H1 (cell line): ENCODE measurements around the gene SPDYC. TPM values are rescaled to one million over a fixed set of nuclear protein-coding genes. Genes with fewer than 3 reads are reported as not detected.
A peak's percentile ranks its signal among the peaks of the same experiment; 100 is the strongest.

Source experiments
- CTCF ChIA-PET: fragments of 300-600 bp; sonication (Branson Sonifier 250); formaldehyde crosslinking; loops from one replicate; lab custom pipeline; 2021; ENCODE audit not compliant: partially characterized antibody; lab: Charles Lee
- POLR2A ChIA-PET: fragments of 300-600 bp; sonication (Branson Sonifier 250); formaldehyde crosslinking; loops from one replicate; lab custom pipeline; 2021; ENCODE audit warnings: inconsistent platforms; ENCODE audit not compliant: partially characterized antibody; lab: Charles Lee
- DNase-seq, 2 experiments: peaks; one replicate each; pipeline versions ENCODE4 v3.0.0 to v3.0.0-alpha.2; 2010 to 2022; ENCODE audit warnings: low spot score in 2 of 2, low read depth in 1 of 2, mixed read lengths in 1 of 2
- FAIRE-seq: peaks from 2 replicates; lab custom pipeline; 2011; peaks lifted over from hg19 to GRCh38; lab: Jason Lieb, UNC
- H2AFZ ChIP-seq: 2 replicates; pipeline ENCODE4 v1.8.1; 2012; ENCODE audit warnings: low read length, inconsistent platforms
- H2AK5ac ChIP-seq: 2 replicates; pipeline ENCODE4 v1.6.1; 2013; ENCODE audit warnings: low read depth, low read length
- H2BK120ac ChIP-seq: replicated peaks from 2 replicates; pipeline ENCODE3; 2013; ENCODE audit warnings: low read depth, low read length, inconsistent platforms
- H2BK12ac ChIP-seq: 2 replicates; pipeline ENCODE4 v1.6.1; 2013; ENCODE audit warnings: low read depth, low read length
- H2BK15ac ChIP-seq: 2 replicates; pipeline ENCODE4 v1.6.1; 2013; ENCODE audit warnings: low read length
- H2BK20ac ChIP-seq: 2 replicates; pipeline ENCODE4 v1.6.1; 2013; ENCODE audit warnings: low read length
- H2BK5ac ChIP-seq: 2 replicates; pipeline ENCODE4 v1.6.1; 2013; ENCODE audit warnings: low read depth, low read length
- H3K14ac ChIP-seq: 2 replicates; pipeline ENCODE4 v1.6.1; 2013; ENCODE audit warnings: inconsistent platforms; ENCODE audit not compliant: insufficient read length
- H3K18ac ChIP-seq: 2 replicates; pipeline ENCODE4 v1.6.1; 2013; ENCODE audit warnings: low read length; ENCODE audit errors: extremely low read depth
- H3K23ac ChIP-seq: 2 replicates; pipeline ENCODE4 v1.6.1; 2013; ENCODE audit warnings: inconsistent platforms; ENCODE audit not compliant: insufficient read length
- H3K23me2 ChIP-seq: 2 replicates; pipeline ENCODE4 v1.6.1; 2013; ENCODE audit warnings: low read depth, low read length
- H3K27ac ChIP-seq: 2 replicates; pipeline ENCODE4 v1.6.1; 2011; ENCODE audit warnings: low read depth, low read length, inconsistent platforms
- H3K27me3 ChIP-seq, 4 experiments: replicated peaks in 1 of 4; 1 replicate in 1 of 4; 2 replicates in 3 of 4; pipeline versions ENCODE4 v1.6.1 to v1.8.1; 2011 to 2013; ENCODE audit warnings: low read length in 3 of 4, mild to moderate bottlenecking in 3 of 4, inconsistent platforms in 2 of 4, mixed read lengths in 2 of 4, moderate library complexity in 1 of 4; ENCODE audit not compliant: control insufficient read depth in 3 of 4, insufficient read depth in 3 of 4; ENCODE audit errors: extremely low read depth in 1 of 4
- H3K36me3 ChIP-seq, 4 experiments: 2 replicates each; pipeline versions ENCODE4 v1.6.1 to v1.8.1; 2011 to 2013; ENCODE audit warnings: mild to moderate bottlenecking in 4 of 4, low read length in 3 of 4, moderate library complexity in 2 of 4, control low read depth in 1 of 4, inconsistent platforms in 1 of 4; ENCODE audit not compliant: insufficient read depth in 4 of 4, control insufficient read depth in 2 of 4
- H3K4ac ChIP-seq: replicated peaks from 2 replicates; pipeline ENCODE3; 2013; ENCODE audit warnings: low read length, low read depth, mixed read lengths, inconsistent platforms; ENCODE audit not compliant: insufficient read length
- H3K4me1 ChIP-seq, 4 experiments: replicated peaks in 1 of 4; 1 replicate in 1 of 4; 2 replicates in 3 of 4; pipeline versions ENCODE4 v1.6.1 to v1.8.1; 2011 to 2013; ENCODE audit warnings: low read length in 3 of 4, inconsistent platforms in 2 of 4, mixed read lengths in 1 of 4; ENCODE audit not compliant: insufficient read depth in 4 of 4, control insufficient read depth in 3 of 4
- H3K4me2 ChIP-seq, 2 experiments: 2 replicates each; pipeline versions ENCODE4 v1.6.1 to v1.8.1; 2011 to 2013; ENCODE audit warnings: low read depth in 2 of 2, low read length in 2 of 2, control low read depth in 1 of 2, inconsistent platforms in 1 of 2, mild to moderate bottlenecking in 1 of 2; ENCODE audit not compliant: insufficient read depth in 1 of 2
- H3K4me3 ChIP-seq, 4 experiments: fragments of 200-600, 300-600 bp in 1 of 4; sonication (generic), shearing (Covaris generic), sonication (Bioruptor Twin) in 1 of 4; 2 replicates each; pipeline versions ENCODE4 v1.5.1 to v1.8.1; 2011 to 2016; ENCODE audit warnings: low read length in 4 of 4, low read depth in 3 of 4, control low read depth in 2 of 4, inconsistent platforms in 2 of 4, mild to moderate bottlenecking in 2 of 4, mixed read lengths in 1 of 4, moderate library complexity in 1 of 4; ENCODE audit not compliant: insufficient read depth in 2 of 4; ENCODE audit errors: extremely low read depth in 1 of 4
- H3K56ac ChIP-seq: replicated peaks from 2 replicates; pipeline ENCODE3; 2013; ENCODE audit warnings: low read depth, mild to moderate bottlenecking, mixed read lengths, low read length, inconsistent platforms; ENCODE audit not compliant: insufficient read length
- H3K79me1 ChIP-seq: 2 replicates; pipeline ENCODE4 v1.6.1; 2013; ENCODE audit warnings: low read depth, low read length, control low read depth
- H3K79me2 ChIP-seq, 2 experiments: 2 replicates each; pipeline versions ENCODE4 v1.6.1 to v1.8.1; 2012 to 2013; ENCODE audit warnings: low read length in 2 of 2, mild to moderate bottlenecking in 2 of 2, inconsistent platforms in 1 of 2; ENCODE audit not compliant: insufficient read depth in 2 of 2, control insufficient read depth in 1 of 2
- H3K9ac ChIP-seq, 4 experiments: replicated peaks in 1 of 4; 1 replicate in 1 of 4; 2 replicates in 3 of 4; pipeline versions ENCODE4 v1.6.1 to v1.8.1; 2011 to 2013; ENCODE audit warnings: low read depth in 3 of 4, low read length in 3 of 4, control low read depth in 2 of 4, mild to moderate bottlenecking in 2 of 4, moderate library complexity in 2 of 4, inconsistent platforms in 1 of 4; ENCODE audit errors: extremely low read depth in 1 of 4
- H3K9me3 ChIP-seq, 2 experiments: 2 replicates each; pipeline versions ENCODE4 v1.6.1 to v1.8.1; 2012 to 2013; ENCODE audit warnings: mild to moderate bottlenecking in 2 of 2, moderate library complexity in 2 of 2, control low read depth in 1 of 2, inconsistent platforms in 1 of 2, low read depth in 1 of 2, low read length in 1 of 2, mixed read lengths in 1 of 2; ENCODE audit not compliant: insufficient read depth in 2 of 2
- H4K20me1 ChIP-seq, 2 experiments: replicated peaks in 1 of 2; 2 replicates each; pipeline versions ENCODE3 to v1.8.1; 2011 to 2013; ENCODE audit warnings: inconsistent platforms in 2 of 2, low read length in 2 of 2, mild to moderate bottlenecking in 1 of 2; ENCODE audit not compliant: insufficient read depth in 2 of 2, control insufficient read depth in 1 of 2
- H4K5ac ChIP-seq: 2 replicates; pipeline ENCODE4 v1.6.1; 2013; ENCODE audit warnings: low read length, low read depth, mixed read lengths, inconsistent platforms; ENCODE audit not compliant: insufficient read length
- H4K8ac ChIP-seq: 2 replicates; pipeline ENCODE4 v1.8.0; 2013; ENCODE audit warnings: mild to moderate bottlenecking, moderate library complexity, low read length, inconsistent platforms; ENCODE audit not compliant: insufficient read depth; ENCODE audit errors: extremely low read depth
- H4K91ac ChIP-seq: replicated peaks from 2 replicates; pipeline ENCODE3; 2013; ENCODE audit warnings: low read length, mixed read lengths, inconsistent platforms; ENCODE audit not compliant: insufficient read length
- ATF3 ChIP-seq: IDR thresholded peaks from 2 replicates; pipeline ENCODE4 v1.6.1; 2011; ENCODE audit warnings: low read depth, mild to moderate bottlenecking, low read length; ENCODE audit not compliant: insufficient read depth
- GTF2F1 ChIP-seq: IDR thresholded peaks from 2 replicates; pipeline ENCODE4 v1.6.1; 2012; ENCODE audit warnings: low read depth, low read length, improper control_type of control experiment, borderline replicate concordance
- HDAC2 ChIP-seq, 2 experiments: fragments of 300-600 bp in 1 of 2; sonication (generic) in 1 of 2; IDR thresholded peaks; 2 replicates each; pipeline ENCODE4 v1.6.1; 2011 to 2012; ENCODE audit warnings: low read depth in 2 of 2, low read length in 2 of 2, mild to moderate bottlenecking in 2 of 2, moderate library complexity in 2 of 2, borderline replicate concordance in 1 of 2, inconsistent platforms in 1 of 2
- SP1 ChIP-seq: IDR thresholded peaks from 2 replicates; pipeline ENCODE4 v1.6.1; 2011; ENCODE audit warnings: low read depth, low read length
- SP2 ChIP-seq: IDR thresholded peaks from 2 replicates; pipeline ENCODE4 v1.6.1; 2012; ENCODE audit warnings: mild to moderate bottlenecking, low read length, inconsistent platforms
- TAF1 ChIP-seq: IDR thresholded peaks from 2 replicates; pipeline ENCODE4 v1.6.1; 2011; ENCODE audit warnings: mild to moderate bottlenecking, low read depth, low read length
- TEAD4 ChIP-seq: IDR thresholded peaks from 2 replicates; pipeline ENCODE4 v1.6.1; 2012; ENCODE audit warnings: low read depth, low read length, inconsistent platforms, mixed read lengths
- WGBS, 2 experiments: shearing (Covaris generic) in 1 of 2; methylation state at CpG; one replicate each; pipeline versions ENCODE4 v1.1.6 to v1.1.7; 2013 to 2015; ENCODE audit warnings: low lambda C conversion rate in 2 of 2, mixed read lengths in 2 of 2, inconsistent platforms in 1 of 2, low coverage in 1 of 2, missing lambda C conversion rate in 1 of 2; ENCODE audit not compliant: insufficient replicate concordance in 2 of 2, insufficient coverage in 1 of 2, insufficient read length in 1 of 2; ENCODE audit errors: extremely low coverage in 1 of 2, missing lambda C conversion rate in 1 of 2; 5-methylcytosine and 5-hydroxymethylcytosine counted together
- polyA plus RNA-seq, 7 experiments: library from polyadenylated mRNA; depleted of rRNA in 3 of 7; stranded (reverse) in 5 of 7; unstranded in 2 of 7; fragments of >200 nt in 5 of 7; fragments of 200-250 nt in 2 of 7; gene quantifications; 1 replicate in 5 of 7; 2 replicates in 1 of 7; 4 replicates in 1 of 7; pipeline versions ENCODE4 v1.2.1 to v1.2.3, GENCODE V29; 2011 to 2013; ENCODE audit warnings: missing spikeins in 2 of 7, mixed read lengths in 2 of 7
- total RNA-seq: library from RNA; stranded (reverse); fragmentation: NEBNext Ultra II Directional; extraction: Animal tissue kit (Norgen Biotek cat#: 25700); gene quantifications from 2 replicates; pipeline ENCODE4 v1.2.1, GENCODE V29; 2021

The SPDYC gene
- total and polyA plus RNA-seq, 2 of the 8 experiments (the other 6 are each of a cell fraction or from before 2014, with no cell fraction given) = 0.15 TPM; not detected in 1

- no peak overlapping the region for H3K56ac ChIP-seq
- H2BK12ac ChIP-seq = no peak overlapping the region
- peaks cover 12% of the 10 kb centered on the region; the same call in 1 of the 2 replicates for H3K79me1 ChIP-seq
- H3K23me2 ChIP-seq = peaks cover 10% of the 10 kb centered on the region
- peak overlapping the region; percentile 90 for H4K91ac ChIP-seq
- no peak for DNase-seq
- POLR2A ChIA-PET = interaction anchor here (1.0 to 2.1 kb wide), 9 partner anchors 9 to 66 kb away, joined by 3 to 8 read pairs (median 6); partner anchors contain the start of genes FAU and MRPL49
- H3K9ac ChIP-seq = no peak overlapping the region; a peak in 1 of 7 replicates
- no peak overlapping the region for H4K8ac ChIP-seq
- peak overlapping the region; percentile 64; the same call in 1 of the 2 replicates for H3K18ac ChIP-seq
- no peak overlapping the region for H2BK15ac ChIP-seq
- peak overlapping the region in 1 of 4 experiments; percentile 82; a peak in 3 of 8 replicates for H3K4me3 ChIP-seq
- no peaks in the 10 kb centered on the region for H3K9me3 ChIP-seq
- peaks cover 7 to 38% (median 26%) of the 10 kb centered on the region in 4 experiments for H3K4me1 ChIP-seq
- 31% methylated on average over 2 of the region's 2 CpGs; no CpG with 5 or more reads in 1 of the 2 experiments for WGBS, 2 experiments
- TF ChIP-seq GTF2F1 (no peak), SP1 (peak; percentile 49; the same call in 1 of the 2 replicates), ATF3 (no peak), TEAD4 (no peak), TAF1 (no peak), HDAC2 (IDR thresholded peaks at IDR 0.05; ENCODE audit: borderline replicate concordance in 1 of 2, low read depth in 2 of 2, low read length in 2 of 2) (0 out of 4 replicates have a peak, but pooled peaks of 1 of the 2 experiments have one; percentile 3), SP2 (no peak)
- H3K4me2 ChIP-seq = peak overlapping the region; percentile 72 to 92
- H4K20me1 ChIP-seq = peaks cover 2 to 5% of the 10 kb centered on the region in 2 experiments
- H2BK5ac ChIP-seq = 0 out of 2 replicates have a peak overlapping the region, but pooled peaks have one; percentile 16
- peaks cover 0 to 13% of the 10 kb centered on the region in 2 experiments; a peak in 2 of 4 replicates for H3K79me2 ChIP-seq
- CTCF ChIA-PET = interaction anchor here (0.7 to 7.3 kb wide), 18 partner anchors 9 to 75 kb away, joined by 3 to 47 read pairs (median 4); partner anchors contain the start of genes FAU, MRPL49 and ZNHIT2
- H3K23ac ChIP-seq = no peak overlapping the region
- H2AFZ ChIP-seq = no peak overlapping the region
- H2AK5ac ChIP-seq = no peak overlapping the region
- no peak overlapping the region for H4K5ac ChIP-seq
- H3K14ac ChIP-seq = no peak overlapping the region
- H3K36me3 ChIP-seq = peaks cover 19 to 45% (median 29%) of the 10 kb centered on the region in 4 experiments
- H2BK120ac ChIP-seq = no peak overlapping the region
- peak overlapping the region; percentile 9; the same call in 1 of the 2 replicates for H2BK20ac ChIP-seq
- 0 out of 2 replicates have a peak overlapping the region, but pooled peaks have one; percentile 49 for H3K27ac ChIP-seq
- peak; percentile 82 for FAIRE-seq
- no peaks in the 10 kb centered on the region for H3K27me3 ChIP-seq
- H3K4ac ChIP-seq = no peak overlapping the region
These were observed 15.1 kb downstream of the SPDYC start for GRCh38 chr11:65185171-65185570.
